HEK293T (cell line): ENCODE measurements around the gene CCDC39.

Source experiments
- CTBP1 ChIP-seq: fragments of 450-650 bp; IDR thresholded peaks from 2 replicates; pipeline ENCODE4 v1.6.1; 2016; ENCODE audit warnings: borderline replicate concordance
- FOXK2 ChIP-seq: fragments of 450-650 bp; IDR thresholded peaks from 2 replicates; pipeline ENCODE4 v1.6.1; 2016; ENCODE audit warnings: mild to moderate bottlenecking
- LEF1 ChIP-seq: fragments of 450-650 bp; IDR thresholded peaks from 2 replicates; pipeline ENCODE4 v1.6.1; 2017; ENCODE audit warnings: mild to moderate bottlenecking, borderline replicate concordance

GRCh38 chr3:180680097-180680430, 775 bp upstream of the CCDC39 start:
- no peak for TF ChIP-seq CTBP1
- no peak for TF ChIP-seq FOXK2
- no peak for TF ChIP-seq LEF1
